ENCODE measurements around the gene MYO18A.

DNA sequence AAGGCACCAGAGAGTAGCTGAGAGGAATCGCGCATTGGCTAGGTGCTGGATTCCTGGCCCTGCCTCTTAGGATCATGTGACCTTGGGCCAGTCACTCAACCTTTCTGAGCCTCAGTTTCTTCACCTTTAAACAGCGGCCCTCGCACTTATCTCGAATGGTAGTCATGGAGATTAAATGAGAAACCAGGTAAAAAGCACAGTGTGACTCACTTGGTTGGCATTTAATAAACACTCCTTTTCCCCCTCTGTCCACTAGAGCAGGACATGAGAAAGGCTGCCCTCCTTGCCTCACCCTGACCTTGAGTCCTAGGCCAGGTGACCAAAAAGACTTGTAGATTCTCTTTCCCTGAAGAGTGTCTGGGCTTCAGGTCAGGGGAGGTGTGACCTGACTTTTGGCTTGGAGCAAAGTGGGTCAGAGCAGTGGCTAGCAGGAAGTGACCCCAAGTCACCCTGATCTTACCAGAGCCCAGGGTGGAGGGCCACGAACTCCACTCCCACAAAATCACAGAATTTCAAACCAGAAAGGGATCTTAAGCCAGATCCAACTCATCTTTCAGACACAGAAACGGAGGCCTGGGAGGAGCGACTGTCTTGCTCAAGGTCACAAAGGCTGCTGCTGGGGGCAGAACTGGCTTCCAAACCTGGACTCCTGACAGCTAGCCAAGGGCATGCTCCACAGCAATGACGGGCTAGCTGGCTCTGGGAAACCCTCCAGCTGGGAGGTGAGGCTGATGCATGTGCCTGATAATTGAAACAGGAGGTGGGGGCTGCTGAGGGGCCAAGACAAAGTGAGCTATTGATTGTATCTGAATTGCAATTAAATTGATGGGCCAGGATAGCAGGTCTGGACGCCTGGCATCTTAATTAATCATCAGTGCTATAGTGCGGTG lies 72.0 kb downstream of the MYO18A start:
- TF ChIP-seq, protein P1, sequence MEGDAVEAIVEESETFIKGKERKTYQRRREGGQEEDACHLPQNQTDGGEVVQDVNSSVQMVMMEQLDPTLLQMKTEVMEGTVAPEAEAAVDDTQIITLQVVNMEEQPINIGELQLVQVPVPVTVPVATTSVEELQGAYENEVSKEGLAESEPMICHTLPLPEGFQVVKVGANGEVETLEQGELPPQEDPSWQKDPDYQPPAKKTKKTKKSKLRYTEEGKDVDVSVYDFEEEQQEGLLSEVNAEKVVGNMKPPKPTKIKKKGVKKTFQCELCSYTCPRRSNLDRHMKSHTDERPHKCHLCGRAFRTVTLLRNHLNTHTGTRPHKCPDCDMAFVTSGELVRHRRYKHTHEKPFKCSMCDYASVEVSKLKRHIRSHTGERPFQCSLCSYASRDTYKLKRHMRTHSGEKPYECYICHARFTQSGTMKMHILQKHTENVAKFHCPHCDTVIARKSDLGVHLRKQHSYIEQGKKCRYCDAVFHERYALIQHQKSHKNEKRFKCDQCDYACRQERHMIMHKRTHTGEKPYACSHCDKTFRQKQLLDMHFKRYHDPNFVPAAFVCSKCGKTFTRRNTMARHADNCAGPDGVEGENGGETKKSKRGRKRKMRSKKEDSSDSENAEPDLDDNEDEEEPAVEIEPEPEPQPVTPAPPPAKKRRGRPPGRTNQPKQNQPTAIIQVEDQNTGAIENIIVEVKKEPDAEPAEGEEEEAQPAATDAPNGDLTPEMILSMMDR (IDR thresholded peaks at IDR 0.05): no peak
- no peak for TF ChIP-seq ZFX (IDR thresholded peaks at IDR 0.05; ENCODE audit: borderline replicate concordance)

Measured in 22Rv1 (cell line).